OCI-M1 (cell line): ENCODE measurements around the gene SLC22A17.
"Not testable (repeated sequence)": the region's sequence is repeated elsewhere in the genome, so short reads cannot be mapped to it uniquely, and the experiment has no call there.

Experiments
- DNase-seq: peaks from one replicate; lab custom pipeline; 2025; lab: John Stamatoyannopoulos, UW

The SLC22A17 gene

DNA sequence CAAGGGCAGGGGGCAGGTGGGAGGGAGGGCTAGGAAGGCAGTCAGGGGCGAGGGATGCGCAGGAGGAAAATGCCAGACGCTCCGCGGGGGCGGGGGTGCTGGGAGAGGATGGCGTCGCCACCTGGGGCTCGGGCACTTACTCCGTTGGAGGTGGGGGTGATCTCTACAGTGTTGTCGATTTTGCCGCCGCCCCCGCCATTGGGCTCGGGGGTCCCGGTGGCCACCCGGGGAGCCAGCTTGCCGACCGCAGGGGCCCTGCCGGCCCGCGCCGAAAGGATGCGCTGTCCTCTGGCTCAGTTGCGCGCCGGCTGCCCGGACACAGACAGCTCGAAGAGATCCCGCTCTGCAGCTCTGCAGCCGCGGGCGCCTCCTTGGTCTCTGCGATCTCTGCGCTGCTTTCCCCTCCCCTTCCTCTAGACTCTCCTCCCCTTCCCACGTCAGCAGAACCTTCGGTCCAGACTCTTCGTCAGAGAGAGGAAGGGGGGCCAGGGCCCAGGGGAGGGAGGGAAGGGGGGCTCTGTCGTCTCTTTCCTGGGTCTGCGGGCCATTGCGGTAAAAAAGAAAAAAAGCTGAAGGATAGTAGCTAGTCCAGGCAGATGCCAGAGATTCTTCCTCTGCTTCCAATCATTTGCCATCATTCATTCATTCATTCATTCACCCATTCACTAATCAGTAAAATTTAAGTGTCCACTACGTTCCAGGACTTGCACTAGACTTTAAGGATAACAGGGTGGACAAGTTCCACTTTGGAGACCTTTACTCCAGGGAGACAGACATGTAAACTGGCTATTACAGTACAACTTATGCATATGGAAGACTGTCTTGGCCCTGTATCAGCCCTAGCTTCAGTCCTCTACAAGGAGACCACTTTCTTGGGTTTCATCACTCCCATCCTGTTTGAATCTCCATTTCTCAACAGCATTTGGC lies at the start of gene SLC22A17:
Gene SLC22A17, minus strand, starts transcription at position 382 of the 927 bp plus-strand sequence.
- DNase-seq, result peak; percentile 51

- DNase-seq, result no peak
These were observed 48.6 kb upstream of the SLC22A17 start for GRCh38 chr14:23401291-23401690.

DNA sequence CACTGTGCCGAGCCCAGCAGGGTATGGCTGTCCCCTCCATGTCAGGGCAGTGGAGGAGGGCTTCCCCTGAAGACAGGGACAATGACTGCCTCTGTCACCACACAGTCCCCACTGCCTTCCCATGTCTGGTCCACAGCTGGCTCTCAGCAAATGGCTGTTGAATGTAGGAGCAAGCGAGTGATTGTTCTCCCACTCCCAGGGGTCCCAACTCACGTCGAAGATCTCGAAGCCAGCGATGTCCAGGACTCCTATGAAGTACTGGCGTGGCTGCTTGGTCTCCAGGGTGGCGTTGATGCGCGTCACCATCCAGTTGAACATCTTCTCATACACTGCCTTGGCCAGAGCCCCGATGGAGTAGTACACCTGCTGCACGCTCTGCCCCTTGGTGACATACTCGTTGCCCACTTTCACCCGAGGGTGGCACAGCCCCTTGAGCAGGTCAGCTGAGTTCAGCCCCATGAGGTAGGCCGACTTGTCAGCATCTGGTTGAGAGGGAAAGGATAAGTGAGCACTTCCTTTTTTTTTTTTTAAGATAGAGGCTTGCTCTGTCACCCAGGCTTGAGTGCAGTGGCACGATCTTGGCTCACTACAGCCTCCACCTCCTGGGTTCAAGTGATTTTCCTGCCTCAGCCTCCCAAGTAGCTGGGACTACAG lies 47.9 kb upstream of the SLC22A17 start:
- DNase-seq, result not testable (repeated sequence)

- DNase-seq, result no peak
These were observed 46.9 kb upstream of the SLC22A17 start for GRCh38 chr14:23399591-23399990.

GRCh38 chr14:23399136-23399535 lies 46.4 kb upstream of the SLC22A17 start:
- no peak for DNase-seq

GRCh38 chr14:23398348-23398747 lies 45.7 kb upstream of the SLC22A17 start:
- DNase-seq, result no peak

DNA sequence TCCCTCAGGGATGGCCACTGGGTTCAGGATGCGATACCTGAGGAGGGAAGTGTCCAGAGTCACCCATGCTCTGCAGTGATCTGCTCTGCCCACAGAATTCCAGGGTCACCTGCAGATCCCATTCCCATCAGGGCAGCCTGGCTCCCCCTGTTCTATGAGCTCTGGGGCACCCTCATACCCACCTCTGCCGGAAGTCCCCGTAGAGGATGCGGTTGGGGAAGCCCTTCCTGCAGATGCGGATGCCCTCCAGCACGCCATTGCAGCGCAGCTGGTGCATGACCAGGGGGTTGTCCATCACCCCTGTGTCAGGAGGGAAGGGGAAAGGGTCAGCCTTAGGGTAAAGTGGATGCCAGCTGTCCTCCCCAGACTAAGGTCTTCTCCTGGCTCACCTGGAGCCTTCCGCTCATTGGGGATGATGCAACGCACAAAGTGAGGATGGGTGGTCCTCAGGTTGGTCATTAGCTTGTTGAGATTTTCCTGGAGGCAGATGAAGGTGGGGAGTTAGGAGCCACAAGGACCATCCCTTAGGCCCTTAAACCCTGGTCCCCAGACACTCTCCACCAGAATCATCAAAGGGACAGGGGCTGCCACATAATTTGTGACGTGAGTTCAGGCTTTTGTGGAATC lies 44.2 kb upstream of the SLC22A17 start:
- no peak for DNase-seq

GRCh38 chr14:23396126-23396525 lies 43.4 kb upstream of the SLC22A17 start:
- DNase-seq, result no peak

DNA sequence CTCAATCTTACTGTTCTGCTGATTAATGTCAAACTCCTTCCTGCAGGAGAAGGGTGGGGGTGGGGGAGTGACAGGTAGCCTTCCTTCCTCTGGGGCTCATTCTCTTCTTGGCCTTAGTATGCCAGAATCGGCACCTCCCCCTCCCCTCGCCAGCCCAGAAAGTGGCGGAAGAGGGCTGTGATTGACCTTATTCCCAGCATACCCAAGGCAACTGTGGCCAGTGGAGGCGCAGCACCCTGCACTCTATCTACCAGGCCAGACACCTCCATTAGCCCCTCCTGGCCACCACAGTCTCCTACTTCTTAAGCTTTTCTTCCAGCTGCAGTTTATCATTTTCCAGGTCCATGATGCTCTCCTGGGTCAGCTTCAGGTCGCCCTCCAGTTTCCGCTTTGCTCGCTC lies 39.9 kb upstream of the SLC22A17 start:
- DNase-seq, result no peak

DNA sequence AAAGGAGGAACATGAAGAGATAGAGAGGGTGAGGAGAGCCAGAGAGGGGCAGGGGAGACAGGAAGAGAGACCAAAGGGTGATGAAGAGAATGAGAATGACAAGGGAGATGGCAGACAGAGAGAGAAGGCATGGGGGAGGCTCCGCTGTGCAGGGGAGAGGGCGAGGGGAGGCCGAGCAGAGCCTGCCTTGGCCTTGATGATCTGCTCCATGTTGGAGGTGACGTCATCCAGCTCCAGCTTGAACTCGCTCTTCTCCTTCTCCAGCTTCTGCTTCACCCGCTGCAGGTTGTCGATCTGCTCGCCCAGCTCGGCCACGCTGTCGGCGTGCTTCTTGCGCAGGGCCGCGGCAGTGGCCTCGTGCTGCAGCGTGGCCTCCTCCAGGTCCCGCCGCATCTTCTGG lies 37.2 kb upstream of the SLC22A17 start:
- not testable (repeated sequence) for DNase-seq

DNA sequence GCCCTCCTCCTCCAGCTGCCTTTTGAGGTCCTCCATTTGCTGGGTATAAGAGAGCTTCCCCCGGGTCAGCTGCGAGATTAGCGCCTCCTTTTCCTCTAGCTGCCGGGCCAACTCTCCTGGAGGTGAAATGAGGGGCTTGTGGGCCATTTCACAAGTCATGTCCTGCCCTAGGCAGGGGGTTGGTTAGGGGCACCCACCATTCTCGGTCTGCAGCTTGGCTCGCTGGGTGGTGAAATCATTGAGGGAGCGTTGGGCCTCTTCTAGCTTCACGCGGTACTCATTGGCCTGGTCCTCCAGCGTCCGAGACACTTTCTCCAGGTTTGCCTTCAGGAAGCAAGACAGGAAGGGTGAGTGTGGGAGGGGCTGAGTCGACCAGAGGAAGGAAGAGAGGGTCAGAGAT lies 36.7 kb upstream of the SLC22A17 start:
- DNase-seq, result no peak

DNA sequence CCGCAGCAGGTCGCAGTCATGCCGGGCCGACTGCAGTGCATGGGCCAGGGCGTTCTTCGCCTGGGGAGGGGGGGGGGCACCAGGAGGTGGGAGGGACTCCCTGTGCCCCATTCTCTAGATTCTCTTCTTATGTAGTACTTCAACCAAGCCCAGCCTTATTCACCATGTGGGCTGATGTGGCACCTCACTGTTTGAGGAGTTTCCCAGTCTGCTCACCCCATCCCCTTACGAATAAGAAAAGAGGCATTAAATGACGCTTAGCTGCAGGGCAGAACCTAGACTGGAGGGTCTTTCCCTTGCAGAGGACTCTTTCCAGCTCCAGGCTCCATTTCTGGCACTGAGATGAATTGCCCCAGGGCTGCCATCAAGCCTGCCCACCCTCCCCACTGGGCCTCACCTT lies 36.3 kb upstream of the SLC22A17 start:
- DNase-seq, result no peak

GRCh38 chr14:23387916-23388882 lies 35.5 kb upstream of the SLC22A17 start:
- DNase-seq, result no peak

DNA sequence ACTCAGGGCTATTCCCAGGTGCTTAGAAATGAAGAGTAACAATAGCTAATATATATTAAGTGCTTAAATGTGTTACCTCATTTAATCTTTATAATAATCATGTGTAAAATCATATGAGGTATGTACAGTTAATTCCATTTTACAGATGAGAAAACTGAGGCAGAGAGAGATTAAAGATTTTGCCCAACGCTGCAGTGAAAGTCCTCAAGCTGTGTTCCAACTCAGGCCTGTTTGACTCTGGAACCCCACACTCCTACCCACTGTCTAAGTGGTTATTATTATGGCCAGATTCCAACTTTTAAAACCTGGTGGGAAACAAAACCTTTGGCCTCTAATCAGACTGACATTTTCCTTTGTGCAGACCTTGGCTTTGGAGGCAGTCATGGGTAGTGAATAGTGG lies 34.3 kb upstream of the SLC22A17 start:
- DNase-seq, result no peak

GRCh38 chr14:23386266-23386657 lies 33.6 kb upstream of the SLC22A17 start:
- not testable (repeated sequence) for DNase-seq

DNA sequence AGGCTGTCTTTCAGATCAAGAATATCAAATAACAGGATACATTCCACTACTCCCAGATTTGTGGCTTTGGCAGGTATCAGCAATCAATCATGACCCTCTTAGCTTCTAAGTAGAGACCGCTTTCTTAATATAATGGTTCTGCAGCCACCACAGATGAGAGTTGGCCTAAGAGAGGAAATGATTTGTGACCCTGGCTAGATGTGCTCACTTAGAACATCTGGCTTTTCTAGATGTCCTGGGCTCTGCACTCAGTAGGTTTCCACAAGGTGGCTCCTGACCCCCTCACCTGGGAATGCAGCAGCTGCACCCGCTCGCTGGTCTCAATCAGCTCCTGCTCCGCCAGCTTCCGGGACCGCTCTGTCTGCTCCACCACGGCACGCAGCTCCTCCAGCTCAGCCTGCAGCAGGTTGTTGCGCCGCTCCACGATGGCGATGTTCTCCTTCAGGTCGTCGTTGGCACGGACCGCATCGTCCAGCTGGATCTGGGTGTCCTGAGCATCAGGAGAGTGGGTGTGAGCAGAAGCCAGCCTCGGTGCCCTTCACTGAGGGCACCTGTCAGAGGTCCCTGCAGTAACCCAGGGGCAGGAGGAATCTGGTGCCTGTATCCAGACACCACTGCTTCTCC lies 33.1 kb upstream of the SLC22A17 start:
- DNase-seq, result no peak

DNA sequence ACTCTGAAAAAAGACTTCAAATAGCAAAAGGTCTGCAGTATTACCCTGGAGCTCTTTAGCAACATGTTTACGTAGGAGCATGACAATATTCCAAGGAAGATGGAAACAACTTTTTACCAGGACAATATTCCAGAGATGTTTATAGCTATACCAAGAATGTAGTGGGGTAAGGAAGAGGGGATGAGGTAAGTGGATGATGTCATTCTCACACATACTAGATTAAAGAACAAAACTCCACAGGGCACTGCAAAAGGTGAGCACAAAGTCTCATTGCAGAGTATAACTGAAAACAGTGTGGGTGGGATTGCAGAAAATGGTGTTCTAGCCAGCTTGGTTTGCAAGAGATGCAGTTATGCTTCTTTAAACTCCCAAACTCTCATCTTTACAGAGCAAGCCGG lies 32.6 kb upstream of the SLC22A17 start:
- DNase-seq, result no peak

GRCh38 chr14:23384364-23385080 lies 31.8 kb upstream of the SLC22A17 start:
- no peak for DNase-seq

- no peak for DNase-seq
These were observed 30.2 kb upstream of the SLC22A17 start for GRCh38 chr14:23382731-23383440.

DNA sequence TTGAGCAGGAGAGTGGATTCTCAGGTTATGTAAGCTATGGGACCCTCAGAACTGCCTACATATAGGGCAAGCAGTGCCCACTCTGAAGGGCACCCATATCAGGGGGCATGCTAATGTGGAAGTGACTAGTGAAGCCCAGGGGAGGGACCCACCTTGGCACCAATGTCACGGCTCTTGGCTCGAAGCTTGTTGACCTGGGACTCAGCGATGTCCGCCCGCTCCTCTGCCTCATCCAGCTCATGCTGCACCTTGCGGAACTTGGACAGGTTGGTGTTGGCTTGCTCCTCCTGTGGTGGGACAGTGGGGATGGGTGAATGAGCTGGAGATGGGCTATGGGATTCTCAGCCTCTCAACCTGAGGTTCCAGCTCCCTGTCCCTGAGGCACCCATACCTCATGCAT lies 29.6 kb upstream of the SLC22A17 start:
- DNase-seq, result no peak
